Tibial nerve (tissue), 4 donors: ENCODE data around the gene METTL17. TPM values are rescaled to one million over a fixed set of nuclear protein-coding genes. Genes with fewer than 3 reads are reported as not detected.
"Not testable (repeated sequence)": the region's sequence is repeated elsewhere in the genome, so short reads cannot be mapped to it uniquely, and the experiment has no call there.

Experiments used
- DNase-seq, 2 donors: peaks; one replicate each; pipeline ENCODE4 v3.0.0-alpha.2; 2019; ENCODE audit warnings: low spot score in 2 of 2
- H3K27ac ChIP-seq, 4 donors: fragments of 200-600 bp; sonication (generic) in 3 of 4; one replicate each; pipeline ENCODE4 v1.5.1; 2017 to 2019; ENCODE audit warnings: mild to moderate bottlenecking in 1 of 4
- H3K27me3 ChIP-seq, 2 donors: fragments of 200-600 bp; sonication (generic) in 1 of 2; one replicate each; pipeline versions ENCODE4 v1.5.1 to v1.6.0; 2017 to 2019
- H3K36me3 ChIP-seq, 3 donors: fragments of 200-600 bp; sonication (generic); one replicate each; pipeline ENCODE4 v1.5.1; 2018 to 2019
- H3K4me1 ChIP-seq, 4 donors: fragments of 200-600 bp; sonication (generic) in 3 of 4; one replicate each; pipeline ENCODE4 v1.5.1; 2017 to 2019
- H3K4me3 ChIP-seq, 4 donors: fragments of 200-600 bp; sonication (generic) in 3 of 4; one replicate each; pipeline ENCODE4 v1.5.1; 2017 to 2019; ENCODE audit warnings: mild to moderate bottlenecking in 1 of 4, moderate library complexity in 1 of 4
- H3K9me3 ChIP-seq, 4 donors: fragments of 200-600 bp; sonication (generic) in 3 of 4; one replicate each; pipeline ENCODE4 v1.5.1; 2017 to 2019
- EP300 ChIP-seq, 2 donors: sonication (generic); formaldehyde crosslinking; IDR thresholded peaks; one replicate each; pipeline ENCODE4 v1.6.1; 2017; ENCODE audit warnings: antibody characterized with exemption in 2 of 2, mild to moderate bottlenecking in 1 of 2
- POLR2A ChIP-seq, 2 donors: fragments of 450-650 bp; IDR thresholded peaks; one replicate each; pipeline ENCODE4 v1.6.1; 2017; ENCODE audit warnings: antibody characterized with exemption in 2 of 2, mild to moderate bottlenecking in 2 of 2, moderate library complexity in 2 of 2
- WGBS, 2 donors: methylation state at CpG; one replicate each; pipeline ENCODE4 v1.1.5; 2018; 5-methylcytosine and 5-hydroxymethylcytosine counted together
- total RNA-seq, 4 donors: library from RNA; depleted of rRNA; stranded (reverse); fragments of >200 nt; gene quantifications; one replicate each; pipeline ENCODE4 v1.1.0, GENCODE V29; 2016
- TF ChIP-seq, protein P1 (sequence below), 5 experiments: fragments of 200-600 bp in 3 of 5; fragments of 450-650 bp in 2 of 5; sonication (generic) in 3 of 5; IDR thresholded peaks; one replicate each; pipeline ENCODE4 v1.5.1; 2016 to 2019; ENCODE audit warnings: antibody characterized with exemption in 5 of 5, mild to moderate bottlenecking in 3 of 5, moderate library complexity in 2 of 5

The METTL17 gene
- total RNA-seq, 4 donors from 2014 or later, result 61.5 to 134 (median 122) TPM

GRCh38 chr14:20976291-20976690, 13.5 kb upstream of the METTL17 start:
- H3K9me3 ChIP-seq, result no peaks in the 10 kb centered on the region
- no peaks in the 10 kb centered on the region for H3K27me3 ChIP-seq
- peaks cover 0 to 6% (median 2%) of the 10 kb centered on the region in 4 donors for H3K4me1 ChIP-seq
- H3K27ac ChIP-seq, result no peak overlapping the region
- no peaks in the 10 kb centered on the region for H3K36me3 ChIP-seq
- 95 to 97% methylated on average over 1 of the region's 1 CpG for whole genome bisulfite sequencing, 2 donors
- TF ChIP-seq POLR2A (IDR thresholded peaks at IDR 0.05), result no peak
- TF ChIP-seq EP300 (IDR thresholded peaks at IDR 0.05), result no peak
- TF ChIP-seq, protein P1, sequence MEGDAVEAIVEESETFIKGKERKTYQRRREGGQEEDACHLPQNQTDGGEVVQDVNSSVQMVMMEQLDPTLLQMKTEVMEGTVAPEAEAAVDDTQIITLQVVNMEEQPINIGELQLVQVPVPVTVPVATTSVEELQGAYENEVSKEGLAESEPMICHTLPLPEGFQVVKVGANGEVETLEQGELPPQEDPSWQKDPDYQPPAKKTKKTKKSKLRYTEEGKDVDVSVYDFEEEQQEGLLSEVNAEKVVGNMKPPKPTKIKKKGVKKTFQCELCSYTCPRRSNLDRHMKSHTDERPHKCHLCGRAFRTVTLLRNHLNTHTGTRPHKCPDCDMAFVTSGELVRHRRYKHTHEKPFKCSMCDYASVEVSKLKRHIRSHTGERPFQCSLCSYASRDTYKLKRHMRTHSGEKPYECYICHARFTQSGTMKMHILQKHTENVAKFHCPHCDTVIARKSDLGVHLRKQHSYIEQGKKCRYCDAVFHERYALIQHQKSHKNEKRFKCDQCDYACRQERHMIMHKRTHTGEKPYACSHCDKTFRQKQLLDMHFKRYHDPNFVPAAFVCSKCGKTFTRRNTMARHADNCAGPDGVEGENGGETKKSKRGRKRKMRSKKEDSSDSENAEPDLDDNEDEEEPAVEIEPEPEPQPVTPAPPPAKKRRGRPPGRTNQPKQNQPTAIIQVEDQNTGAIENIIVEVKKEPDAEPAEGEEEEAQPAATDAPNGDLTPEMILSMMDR (IDR thresholded peaks at IDR 0.05), result no peak
- DNase-seq, result no peak
- no peak overlapping the region for H3K4me3 ChIP-seq

GRCh38 chr14:20978687-20979086, 11.1 kb upstream of the METTL17 start:
- TF ChIP-seq EP300 (IDR thresholded peaks at IDR 0.05) (no peak), POLR2A (IDR thresholded peaks at IDR 0.05) (no peak)
- TF ChIP-seq, protein P1 (IDR thresholded peaks at IDR 0.05), result no peak
- Histone ChIP-seq H3K4me3 (no peak overlapping the region), H3K27ac (no peak overlapping the region), H3K4me1 (no peaks in the 10 kb centered on the region), H3K36me3 (no peaks in the 10 kb centered on the region), H3K27me3 (no peaks in the 10 kb centered on the region), H3K9me3 (no peaks in the 10 kb centered on the region)
- WGBS, 2 donors, result 47 to 68% methylated on average over 1 of the region's 1 CpG
- no peak for DNase-seq

- Histone ChIP-seq H3K36me3 (no peaks in the 10 kb centered on the region), H3K4me3 (no peak overlapping the region), H3K27ac (no peak overlapping the region), H3K9me3 (no peaks in the 10 kb centered on the region), H3K4me1 (no peaks in the 10 kb centered on the region), H3K27me3 (no peaks in the 10 kb centered on the region)
- DNase-seq, result no peak
- TF ChIP-seq EP300 (IDR thresholded peaks at IDR 0.05), result no peak
- TF ChIP-seq, protein P1 (IDR thresholded peaks at IDR 0.05), result no peak
- TF ChIP-seq POLR2A (IDR thresholded peaks at IDR 0.05), result no peak
- WGBS, 2 donors, result 72 to 91% methylated on average over 1 of the region's 1 CpG
Observed at GRCh38 chr14:20980906-20981305, 8.9 kb upstream of the METTL17 start.

- 75 to 76% methylated on average over 2 of the region's 2 CpGs for WGBS, 2 donors
- TF ChIP-seq, protein P1 (IDR thresholded peaks at IDR 0.05), result no peak
- no peak for TF ChIP-seq POLR2A (IDR thresholded peaks at IDR 0.05)
- H3K4me1 ChIP-seq, result peaks cover 0 to 15% (median 2%) of the 10 kb centered on the region in 4 donors
- H3K27ac ChIP-seq, result no peak overlapping the region
- no peaks in the 10 kb centered on the region for H3K36me3 ChIP-seq
- H3K27me3 ChIP-seq, result no peaks in the 10 kb centered on the region
- no peak for DNase-seq
- no peaks in the 10 kb centered on the region for H3K9me3 ChIP-seq
- no peak overlapping the region for H3K4me3 ChIP-seq
Observed at GRCh38 chr14:20982646-20983369, 7.0 kb upstream of the METTL17 start.

DNA sequence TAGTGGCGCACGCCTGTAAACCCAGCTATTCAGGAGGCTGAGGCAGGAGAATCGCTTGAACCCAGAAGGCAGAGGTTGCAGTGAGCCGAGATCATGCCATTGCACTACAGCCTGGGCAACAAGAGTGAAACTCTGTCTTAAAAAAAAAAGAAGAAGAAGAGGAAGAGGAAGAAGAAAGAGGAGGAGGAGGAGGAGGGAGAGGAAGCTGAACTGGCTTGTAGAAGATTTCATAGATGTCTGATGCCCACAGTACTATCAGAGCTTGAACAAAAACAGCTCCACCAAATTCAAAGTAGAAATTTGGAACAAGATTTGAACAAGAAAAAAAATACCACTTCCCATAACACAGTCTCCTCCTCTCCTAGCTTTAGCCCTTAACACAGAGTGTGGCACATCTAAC, 4.1 kb upstream of the METTL17 start:
- peaks cover 0 to 35% (median 9%) of the 10 kb centered on the region in 4 donors for H3K4me1 ChIP-seq
- not testable (repeated sequence) for H3K9me3 ChIP-seq, H3K4me3 ChIP-seq, DNase-seq, H3K27ac ChIP-seq, H3K36me3 ChIP-seq, H3K27me3 ChIP-seq
- WGBS, 2 donors, result 90 to 97% methylated on average over 4 of the region's 4 CpGs
